Measurements from ENCODE around the gene TRIM62. TPM values are rescaled to one million over a fixed set of nuclear protein-coding genes. Genes with fewer than 3 reads are reported as not detected.

TRIM62 gene
- polyA plus RNA-seq, 1 experiment: 4.5 TPM

GRCh38 chr1:33161061-33161681, 20.7 kb downstream of the TRIM62 start:
- Histone ChIP-seq H3K9me3 (ENCODE audit: control insufficient read depth, insufficient read depth, low read length) (peaks cover 13% of the 10 kb centered on the region; the same call in 1 of the 2 replicates), H3K27me3 (ENCODE audit: control insufficient read depth, insufficient read depth, low read length) (no peaks in the 10 kb centered on the region), H3K4me3 (ENCODE audit: low read depth, low read length) (no peak overlapping the region), H3K27ac (ENCODE audit: low read depth, low read length) (no peak overlapping the region)
- TF ChIP-seq CTCF (IDR thresholded peaks at IDR 0.05; ENCODE audit: low read depth, low read length): no peak
- DNase-seq (ENCODE audit: low read depth, low spot score): no peak
- ChIA-PET POLR2A (no interaction called here), CTCF (interaction anchor here (1.4 kb wide), 1 partner anchor 34 kb away, joined by 3 read pairs; no protein-coding TSS in a partner anchor)

- ChIA-PET CTCF (interaction anchor here (0.5 to 1.4 kb wide), 2 partner anchors 33 to 461 kb away, joined by 3 to 12 read pairs; no protein-coding TSS in a partner anchor), POLR2A (no interaction called here)
- no peak for DNase-seq (ENCODE audit: low read depth, low spot score)
- no peaks in the 10 kb centered on the region for H3K27me3 ChIP-seq (ENCODE audit: control insufficient read depth, insufficient read depth, low read length)
- H3K4me3 ChIP-seq (ENCODE audit: low read depth, low read length): no peak overlapping the region
- no peak for TF ChIP-seq CTCF (IDR thresholded peaks at IDR 0.05; ENCODE audit: low read depth, low read length)
- peaks cover 3% of the 10 kb centered on the region; the same call in 1 of the 2 replicates for H3K9me3 ChIP-seq (ENCODE audit: control insufficient read depth, insufficient read depth, low read length)
- H3K27ac ChIP-seq (ENCODE audit: low read depth, low read length): no peak overlapping the region
Measured at GRCh38 chr1:33159577-33159976, 22.3 kb downstream of the TRIM62 start.

DNA sequence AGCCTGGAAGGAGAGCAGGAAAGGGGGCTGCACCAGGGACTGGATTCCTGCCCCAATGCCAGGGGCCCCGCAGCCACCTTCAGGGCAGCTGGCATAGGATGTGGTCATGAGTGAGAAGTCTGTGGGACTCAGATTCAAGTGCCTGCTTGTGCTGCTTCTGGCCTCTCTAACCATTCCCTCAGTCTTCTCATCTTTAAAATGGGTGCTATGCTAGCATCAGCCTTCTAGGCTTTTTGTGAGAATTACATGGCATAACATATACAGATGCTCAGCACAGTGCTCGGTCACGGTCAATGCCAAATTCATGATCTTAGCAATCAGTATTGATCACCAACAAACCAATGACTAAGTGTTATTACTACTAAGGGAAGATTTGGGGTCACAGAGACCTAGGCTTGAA, 23.5 kb downstream of the TRIM62 start:
- H3K4me3 ChIP-seq (ENCODE audit: low read depth, low read length): no peak overlapping the region
- no peak overlapping the region for H3K27ac ChIP-seq (ENCODE audit: low read depth, low read length)
- POLR2A ChIA-PET: no interaction called here
- H3K9me3 ChIP-seq (ENCODE audit: control insufficient read depth, insufficient read depth, low read length): peaks cover 3% of the 10 kb centered on the region; the same call in 1 of the 2 replicates
- no peaks in the 10 kb centered on the region for H3K27me3 ChIP-seq (ENCODE audit: control insufficient read depth, insufficient read depth, low read length)
- CTCF ChIA-PET: interaction anchor here (1.6 kb wide), 1 partner anchor 10 kb away, joined by 3 read pairs; no protein-coding TSS in a partner anchor
- no peak for DNase-seq (ENCODE audit: low read depth, low spot score)
- TF ChIP-seq CTCF (IDR thresholded peaks at IDR 0.05; ENCODE audit: low read depth, low read length): no peak

GRCh38 chr1:33157131-33157530, 24.7 kb downstream of the TRIM62 start:
- ChIA-PET CTCF (no interaction called here), POLR2A (no interaction called here)
- H3K9me3 ChIP-seq (ENCODE audit: control insufficient read depth, insufficient read depth, low read length): peaks cover 3% of the 10 kb centered on the region; the same call in 1 of the 2 replicates
- no peak overlapping the region for H3K27ac ChIP-seq (ENCODE audit: low read depth, low read length)
- H3K4me3 ChIP-seq (ENCODE audit: low read depth, low read length): no peak overlapping the region
- no peak for TF ChIP-seq CTCF (IDR thresholded peaks at IDR 0.05; ENCODE audit: low read depth, low read length)
- no peak for DNase-seq (ENCODE audit: low read depth, low spot score)
- H3K27me3 ChIP-seq (ENCODE audit: control insufficient read depth, insufficient read depth, low read length): no peaks in the 10 kb centered on the region

- TF ChIP-seq CTCF (IDR thresholded peaks at IDR 0.05; ENCODE audit: low read depth, low read length): no peak
- no peaks in the 10 kb centered on the region for H3K27me3 ChIP-seq (ENCODE audit: control insufficient read depth, insufficient read depth, low read length)
- DNase-seq (ENCODE audit: low read depth, low spot score): no peak
- no peak overlapping the region for H3K4me3 ChIP-seq (ENCODE audit: low read depth, low read length)
- H3K27ac ChIP-seq (ENCODE audit: low read depth, low read length): peak overlapping the region; percentile 11
- peaks cover 3% of the 10 kb centered on the region; the same call in 1 of the 2 replicates for H3K9me3 ChIP-seq (ENCODE audit: control insufficient read depth, insufficient read depth, low read length)
- ChIA-PET POLR2A (interaction anchor here (0.5 kb wide), 1 partner anchor 38 kb away, joined by 4 read pairs; no protein-coding TSS in a partner anchor), CTCF (no interaction called here)
Measured at GRCh38 chr1:33155877-33156538, 25.8 kb downstream of the TRIM62 start.
